ENCODE data around the gene SPOCK3.
"Not testable (repeated sequence)": the region's sequence is repeated elsewhere in the genome, so short reads cannot be mapped to it uniquely, and the experiment has no call there.

SPOCK3 gene

DNA sequence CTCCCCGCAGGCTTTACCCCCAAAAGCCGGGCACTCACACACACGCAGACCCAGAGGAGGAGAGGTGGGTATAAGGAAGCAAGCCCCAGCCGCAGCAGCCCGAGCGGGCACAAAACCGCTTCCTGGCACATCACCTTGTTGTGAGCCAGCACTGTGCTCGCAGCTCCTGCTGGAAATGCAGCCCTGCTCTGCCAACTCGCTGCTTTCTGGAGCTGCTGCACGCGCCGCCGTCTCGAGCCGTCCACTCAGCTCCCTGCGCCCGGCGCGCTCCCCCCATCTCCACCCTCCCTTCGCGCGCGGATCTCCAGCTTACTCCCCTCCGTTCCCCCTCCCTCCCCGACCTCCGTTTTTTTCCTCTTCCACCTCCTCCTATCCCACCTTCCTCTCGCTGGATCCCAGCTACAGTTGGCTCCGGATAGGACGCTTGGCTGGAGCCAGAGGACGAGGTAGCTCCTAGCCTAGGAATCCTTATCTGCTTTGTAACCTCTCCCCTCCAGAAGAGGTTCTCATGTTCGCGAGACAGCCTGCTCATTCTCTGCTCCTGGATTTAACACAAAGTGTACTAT is at the start of gene SPOCK3:
TSS of gene SPOCK3 (minus strand) at position 179 of the 566 bp plus-strand sequence.
- no peak for DNase-seq

DNA sequence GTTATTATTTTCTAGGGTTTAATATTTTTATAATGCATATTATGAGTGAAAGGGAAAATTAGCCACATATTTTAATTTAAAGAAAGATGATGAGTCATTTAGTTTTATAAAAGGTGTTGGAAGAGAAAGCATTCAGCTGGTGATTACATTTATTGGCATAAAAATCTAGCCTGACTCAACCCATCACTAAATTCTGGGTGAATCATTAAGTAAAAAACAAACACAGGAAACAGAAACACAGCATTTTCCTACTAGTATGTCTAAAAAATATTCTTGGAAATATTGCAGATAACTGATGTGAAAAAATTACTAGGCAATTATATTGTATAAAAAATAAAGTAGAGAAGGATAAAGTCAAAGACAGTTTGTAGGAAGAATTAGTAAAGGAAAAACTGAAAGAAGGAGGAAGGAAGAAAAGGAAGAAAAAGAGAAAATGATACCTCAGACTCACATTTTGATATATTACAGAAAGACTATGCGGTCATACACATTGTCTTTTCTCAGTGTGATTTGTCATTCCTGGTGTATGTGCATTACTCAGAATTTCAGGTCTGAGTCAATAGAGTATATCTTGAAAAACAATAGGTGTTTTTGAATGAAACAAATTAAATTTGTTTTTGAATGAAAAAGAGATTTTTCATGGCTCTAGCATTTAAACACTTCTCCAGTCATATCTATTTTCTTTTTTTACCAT is 48.0 kb upstream of the SPOCK3 start:
- no peak for DNase-seq

DNA sequence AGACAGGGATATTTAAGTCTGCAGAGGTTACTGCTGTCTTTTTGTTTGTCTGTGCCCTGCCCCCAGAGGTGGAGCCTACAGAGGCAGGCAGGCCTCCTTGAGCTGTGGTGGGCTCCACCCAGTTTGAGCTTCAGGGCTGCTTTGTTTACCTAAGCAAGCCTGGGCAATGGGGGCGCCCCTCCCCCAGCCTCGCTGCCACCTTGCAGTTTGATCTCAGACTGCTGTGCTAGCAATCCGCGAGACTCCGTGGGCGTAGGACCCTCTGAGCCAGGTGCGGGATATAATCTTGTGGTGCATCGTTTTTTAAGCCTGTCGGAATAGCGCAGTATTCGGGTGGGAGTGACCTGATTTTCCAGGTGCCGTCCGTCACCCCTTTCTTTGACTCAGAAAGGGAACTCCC is 47.3 kb upstream of the SPOCK3 start:
- DNase-seq, result not testable (repeated sequence)

DNA sequence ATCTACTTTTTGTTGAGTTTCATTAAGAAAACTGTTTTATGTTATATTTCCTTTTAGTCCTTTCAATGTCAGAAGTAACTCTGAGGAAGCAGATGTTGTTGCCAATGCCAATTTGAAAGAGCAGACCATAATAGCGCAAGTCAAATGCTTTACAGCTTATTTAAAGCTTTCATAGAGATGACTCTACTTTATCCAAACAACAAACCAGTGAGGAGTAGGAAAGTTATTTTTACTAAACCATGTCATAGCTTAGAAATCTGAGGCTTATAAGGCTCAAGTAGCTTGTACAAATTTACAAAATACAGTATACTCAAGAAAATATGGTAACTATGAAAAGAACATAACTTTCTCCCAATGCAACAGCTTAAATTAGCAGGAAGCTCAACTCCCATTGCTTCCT is 40.1 kb upstream of the SPOCK3 start:
- DNase-seq, result no peak

DNA sequence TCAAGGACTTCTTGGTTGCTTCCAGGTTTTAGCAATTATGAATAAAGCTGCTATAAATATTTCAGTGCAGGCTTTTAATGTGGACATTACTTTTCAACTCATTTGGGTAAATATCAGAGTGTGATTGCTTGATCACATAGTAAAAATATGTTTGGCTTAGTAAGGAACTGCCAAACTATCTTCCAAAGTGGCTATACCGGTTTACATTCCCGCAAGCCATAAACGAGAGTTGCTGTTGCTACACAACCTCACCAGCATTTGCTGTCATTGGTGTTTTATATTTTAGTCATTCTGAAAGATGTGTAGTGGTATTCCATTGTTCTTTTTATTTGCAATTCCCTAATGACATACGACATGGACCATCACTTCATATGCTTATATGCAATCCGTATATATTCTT is 30.9 kb upstream of the SPOCK3 start:
- DNase-seq, result no peak

DNA sequence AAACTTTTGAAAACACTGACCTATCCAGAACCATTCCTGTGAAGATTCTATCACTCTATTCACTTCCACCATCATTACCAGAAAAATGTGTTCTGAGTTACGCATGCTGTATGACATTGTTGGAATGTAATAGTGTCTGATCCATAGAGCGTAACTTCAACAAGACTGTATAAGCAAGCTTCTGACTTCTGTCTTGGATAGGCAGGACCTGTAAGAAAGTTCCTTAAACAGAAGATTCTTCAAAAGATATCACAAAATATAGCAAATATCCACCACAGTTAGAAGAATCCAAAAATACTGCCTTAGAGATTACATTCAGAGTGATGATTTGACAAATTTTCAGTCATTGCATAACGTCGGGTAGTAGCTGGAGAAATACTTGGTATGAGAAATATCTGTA is 14.0 kb upstream of the SPOCK3 start:
- no peak for DNase-seq

DNA sequence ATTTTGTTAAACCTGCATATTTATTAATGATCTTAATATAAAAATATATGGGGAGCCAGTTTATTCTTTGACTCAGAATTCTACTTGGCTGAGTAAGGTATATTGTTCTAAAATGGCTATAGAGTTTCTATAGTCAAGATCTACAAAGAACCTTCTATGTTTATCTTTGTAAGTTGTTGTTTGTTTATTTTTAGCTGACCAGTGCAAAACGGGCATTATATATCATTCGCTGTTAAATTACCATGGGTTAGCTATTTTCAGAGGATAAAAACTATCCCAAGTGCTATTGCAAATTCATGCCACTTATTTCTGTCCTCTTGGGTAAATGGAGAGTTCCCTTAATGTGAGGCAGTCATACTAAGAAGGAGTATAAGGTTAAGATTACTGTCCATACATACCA is 5.3 kb upstream of the SPOCK3 start:
- no peak for DNase-seq

DNA sequence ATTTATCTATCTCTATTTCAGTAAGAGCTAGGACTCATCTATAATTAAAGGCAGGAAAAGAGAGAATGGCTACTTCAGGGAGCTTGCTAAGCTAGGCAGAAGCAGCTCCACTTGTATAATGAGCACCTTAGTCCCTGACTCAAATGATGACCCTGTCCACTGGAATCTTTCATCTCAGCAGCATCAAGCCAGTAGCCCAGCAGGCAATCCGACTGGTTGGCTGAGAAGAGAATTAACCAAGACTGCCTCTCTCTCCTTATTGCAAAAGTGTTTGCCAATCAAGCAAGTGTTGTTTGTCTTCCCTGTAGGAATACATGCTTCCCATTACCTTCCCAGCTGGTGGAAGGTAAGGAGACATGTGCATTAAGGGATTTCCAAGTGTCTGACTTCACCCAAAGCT is 3.9 kb upstream of the SPOCK3 start:
- DNase-seq, result no peak

DNA sequence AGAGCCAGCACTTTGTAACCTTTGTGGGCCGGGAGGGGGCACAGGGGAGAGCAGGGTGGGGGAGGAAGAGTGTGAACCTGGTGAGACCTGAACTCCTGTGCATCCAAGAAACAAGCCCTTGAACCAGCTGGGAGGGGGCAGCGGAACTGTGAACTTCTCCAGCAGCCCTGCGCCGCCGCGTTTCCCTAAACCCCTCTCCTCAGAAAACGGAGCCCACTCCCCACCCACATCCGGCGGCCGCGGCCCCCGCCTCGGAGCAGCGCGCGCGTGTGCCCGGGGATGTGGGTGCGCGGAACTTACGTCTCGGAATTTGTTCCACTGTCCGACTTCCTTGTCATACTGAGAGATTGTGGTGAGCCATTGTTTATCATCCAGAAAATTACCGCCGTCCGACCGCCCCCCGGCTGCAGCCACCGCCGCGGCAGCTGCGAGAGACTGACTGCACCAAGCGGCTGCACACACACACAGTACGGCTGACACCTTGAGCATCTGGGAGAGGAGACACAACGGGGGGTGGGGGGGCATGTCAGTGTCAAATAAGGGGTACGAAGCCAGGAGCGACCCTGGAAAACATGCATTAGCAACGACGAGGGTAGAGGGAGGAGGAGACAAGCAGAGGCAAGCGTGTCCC is 494 bp downstream of the SPOCK3 start:
- DNase-seq, result no peak

DNA sequence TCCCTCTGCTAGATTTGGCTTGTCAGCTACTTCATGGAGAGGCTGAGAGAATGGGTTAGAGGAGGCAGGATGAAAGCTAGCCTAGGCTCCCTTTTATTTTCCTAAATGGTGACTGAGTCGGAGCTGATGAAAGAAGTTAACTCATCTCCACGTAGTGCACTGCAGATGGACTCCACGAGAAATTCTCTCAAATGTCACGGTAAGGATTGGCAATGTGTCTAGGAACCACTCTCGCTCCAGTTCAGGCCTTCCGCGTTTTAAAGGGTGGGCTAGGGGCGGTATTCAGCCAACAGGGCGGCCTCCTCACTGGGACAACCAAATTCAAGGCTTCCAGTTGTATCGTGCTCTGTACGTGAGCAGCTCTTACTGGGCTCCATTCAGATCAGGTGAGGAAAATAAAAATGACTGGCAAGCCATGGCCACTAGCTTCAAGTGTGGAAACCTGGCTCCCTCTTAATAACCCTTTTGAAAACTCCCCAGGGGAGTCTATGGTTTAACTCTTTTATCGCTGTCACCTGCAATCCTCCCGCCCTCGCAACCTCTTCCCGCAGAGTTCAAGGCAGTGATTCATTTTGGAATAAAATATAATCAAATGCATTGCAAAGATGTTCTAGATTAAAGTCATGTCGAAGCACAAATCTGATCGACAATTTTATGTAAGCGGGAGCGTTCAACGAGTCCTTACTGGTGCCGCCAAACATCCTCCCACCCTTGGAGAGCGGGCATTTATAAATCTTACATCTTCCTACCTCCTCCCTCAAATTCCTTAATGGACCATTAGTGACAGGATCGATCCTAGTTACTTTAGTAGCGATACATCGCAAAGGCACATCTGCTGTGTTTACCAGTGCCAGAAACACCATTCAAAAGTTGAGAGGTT is 1.2 kb downstream of the SPOCK3 start:
- DNase-seq, result no peak

DNA sequence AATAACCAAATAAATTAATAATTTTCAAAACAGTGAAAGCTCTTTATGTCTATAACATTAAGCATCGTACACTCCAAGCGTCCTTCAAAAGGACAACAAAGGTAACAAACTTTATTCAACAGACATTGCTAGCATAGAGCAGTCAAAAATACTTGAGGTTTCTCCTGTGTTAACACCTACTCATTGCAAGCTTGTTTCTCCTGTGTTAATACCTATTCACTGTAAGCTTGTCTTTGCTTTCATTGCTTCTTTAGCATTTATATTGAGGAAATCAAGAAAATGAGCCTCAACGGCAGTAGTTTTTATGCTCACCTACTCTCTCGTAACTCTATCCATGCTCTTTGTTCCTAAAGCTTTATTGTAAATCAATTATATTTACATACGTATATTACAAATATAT is 3.5 kb downstream of the SPOCK3 start:
- DNase-seq, result no peak

DNA sequence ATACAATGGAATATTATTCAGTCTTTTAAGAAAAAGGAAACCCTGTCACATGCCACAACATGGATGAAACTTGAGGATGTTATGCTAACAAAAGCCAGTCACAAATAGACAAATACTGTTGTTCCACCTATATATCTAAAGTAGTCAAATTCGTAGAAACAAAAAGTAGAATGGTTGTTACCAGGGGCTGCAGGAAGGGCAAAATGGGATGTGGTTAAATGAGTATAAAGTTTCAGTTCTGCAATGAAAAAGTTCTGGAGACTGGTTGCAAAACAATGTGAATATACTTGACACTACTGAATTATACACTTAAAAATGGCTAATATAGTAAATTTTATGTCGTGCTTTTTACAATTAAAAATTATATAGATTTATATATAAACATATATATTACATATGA is 12.2 kb downstream of the SPOCK3 start:
- no peak for DNase-seq

DNA sequence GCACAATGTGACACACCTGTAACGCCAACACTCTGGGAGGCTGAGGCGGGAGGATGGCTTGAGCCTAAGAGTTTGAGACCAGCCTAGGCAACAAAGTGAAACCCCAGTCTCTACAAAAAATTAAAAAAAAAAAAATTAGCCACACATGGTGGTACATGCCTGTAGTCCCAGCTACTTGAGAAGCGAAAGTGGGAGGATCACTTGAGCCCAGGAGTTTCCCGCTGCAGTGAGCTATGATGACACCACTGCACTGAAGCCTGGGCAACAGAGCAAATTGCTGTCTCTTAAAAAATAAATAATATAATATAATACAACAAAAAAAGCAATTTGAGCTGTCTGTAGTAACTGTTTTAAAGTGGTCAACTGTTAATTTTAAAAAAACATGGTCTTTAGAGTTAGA is 13.2 kb downstream of the SPOCK3 start:
- no peak for DNase-seq

DNA sequence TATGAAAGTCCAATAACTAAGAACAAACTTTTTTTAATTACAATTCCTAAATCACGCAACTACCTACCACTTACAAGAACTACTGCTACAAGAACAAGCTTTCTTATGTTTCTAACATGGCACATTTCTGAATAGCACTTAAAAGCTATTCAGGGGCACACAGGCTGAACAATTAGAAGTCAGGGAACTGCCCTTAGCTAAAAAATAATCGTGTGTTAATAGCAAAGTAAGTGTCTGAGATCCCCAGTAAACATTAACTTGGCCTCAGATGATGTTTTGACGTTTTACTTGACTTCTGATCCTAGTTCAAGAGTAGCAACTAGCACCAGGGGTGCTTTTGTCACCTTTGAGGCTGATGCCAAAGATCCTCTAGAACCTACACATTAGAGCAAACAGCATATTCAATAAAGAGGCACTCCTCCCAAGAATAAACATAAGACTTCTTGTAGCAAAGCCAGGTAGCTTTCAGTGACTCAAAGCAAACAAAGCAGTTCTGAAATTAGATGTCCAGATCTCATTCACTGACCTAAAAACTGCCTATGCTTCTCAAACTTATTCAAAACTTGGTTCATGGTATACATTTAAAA is 16.2 kb downstream of the SPOCK3 start:
- no peak for DNase-seq

DNA sequence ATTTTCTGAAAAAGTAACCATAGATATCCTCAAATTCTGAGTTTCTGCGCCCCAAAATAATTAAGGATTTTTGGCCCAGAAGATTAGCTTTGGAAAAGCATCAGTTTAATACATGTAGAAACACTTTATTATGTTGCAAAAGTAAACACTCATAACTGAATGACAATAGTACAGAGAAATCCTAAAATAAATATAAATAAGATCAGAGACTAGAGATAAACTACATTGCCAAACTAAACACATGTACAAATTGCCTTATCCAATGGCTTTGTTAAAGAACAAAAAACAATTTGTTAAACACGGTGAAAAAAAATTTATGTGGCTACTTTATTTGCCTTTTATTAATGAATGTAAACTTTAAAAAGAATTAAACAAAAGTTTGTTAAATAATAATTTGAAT is 17.5 kb downstream of the SPOCK3 start:
- no peak for DNase-seq

DNA sequence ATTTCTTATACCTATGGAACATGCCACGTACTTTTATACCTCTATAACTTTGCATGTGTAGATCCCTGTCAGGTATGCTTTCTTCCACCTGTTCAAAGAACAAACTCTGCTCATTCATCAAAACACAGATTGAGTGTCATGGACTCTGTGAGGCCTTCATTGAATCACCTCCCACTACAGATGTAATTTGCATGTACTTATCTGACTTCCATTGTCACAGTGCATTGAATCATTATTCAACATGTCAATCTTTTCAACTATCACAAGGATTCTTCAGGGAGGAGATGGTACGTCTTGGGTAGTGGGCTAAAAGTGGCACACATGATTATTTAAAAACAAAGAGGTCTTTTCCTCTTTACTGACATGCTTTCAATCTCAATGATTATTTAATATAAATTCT is 24.1 kb downstream of the SPOCK3 start:
- DNase-seq, result no peak

DNA sequence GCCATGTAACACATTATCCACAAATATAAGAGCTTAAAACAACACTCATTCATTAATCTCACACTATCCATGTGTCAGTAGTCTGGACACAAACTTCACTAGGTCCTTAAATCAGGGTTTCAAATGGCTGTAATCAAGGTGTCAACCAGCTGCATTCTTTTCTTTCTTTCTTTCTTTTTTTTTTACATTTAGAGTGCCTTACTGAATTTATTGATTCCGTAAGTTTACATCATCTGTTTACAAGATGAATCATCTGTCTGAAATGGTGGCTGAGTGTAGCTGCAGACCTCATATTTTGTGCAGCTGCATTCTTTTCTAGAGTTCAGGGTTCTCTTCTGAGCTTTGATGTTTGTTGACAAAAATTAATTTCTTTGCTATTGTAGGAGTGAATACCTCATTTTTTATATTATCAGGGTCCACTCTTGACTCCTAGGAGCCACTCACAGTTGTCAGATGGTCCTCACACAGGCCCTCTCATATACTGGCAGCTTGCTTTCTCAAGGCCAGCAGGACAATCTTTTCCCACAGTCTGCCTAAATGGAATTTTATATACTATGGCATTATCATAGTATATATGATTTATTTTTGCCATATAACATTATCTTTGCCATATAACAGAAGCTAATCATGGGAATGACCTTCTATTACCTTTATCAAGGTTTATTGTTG is 37.8 kb downstream of the SPOCK3 start:
- no peak for DNase-seq

DNA sequence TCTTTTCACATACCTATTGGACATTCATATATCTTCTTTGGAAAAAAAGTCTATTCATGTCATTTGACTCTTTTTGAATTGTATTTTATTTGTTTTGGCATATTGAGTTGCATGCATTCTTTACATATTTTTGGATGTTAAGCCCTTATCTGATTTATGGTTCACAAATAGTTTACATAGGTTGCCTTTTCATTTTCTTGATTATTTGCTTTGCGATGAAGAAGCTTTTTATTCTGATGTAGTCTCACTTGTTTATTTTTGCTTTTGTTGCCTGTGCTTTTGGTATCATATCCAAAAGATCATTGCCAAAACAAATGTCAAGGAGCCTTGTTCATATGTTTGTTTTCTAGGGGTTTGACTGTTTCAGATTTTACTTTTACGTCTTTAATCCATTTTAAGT is 43.9 kb downstream of the SPOCK3 start:
- no peak for DNase-seq

DNA sequence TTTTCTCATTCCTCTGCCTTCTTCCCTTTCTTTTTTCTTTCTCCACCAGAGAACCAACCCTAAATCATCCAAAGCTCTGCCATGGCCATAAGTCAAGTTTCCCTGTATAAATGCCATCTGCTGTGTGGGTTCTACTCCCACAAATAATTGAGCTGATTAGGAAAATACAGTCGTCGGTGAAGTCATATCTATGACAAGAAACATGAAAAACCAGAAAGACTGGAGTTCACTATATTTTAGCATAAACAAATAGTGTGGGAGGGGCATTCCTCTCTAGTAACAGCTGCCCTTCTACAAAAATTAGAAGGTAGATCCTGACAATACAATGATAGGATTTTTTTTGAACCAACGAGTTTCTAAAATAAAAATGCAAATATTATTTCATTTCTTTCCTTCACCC is 48.8 kb downstream of the SPOCK3 start:
- DNase-seq, result no peak

DNA sequence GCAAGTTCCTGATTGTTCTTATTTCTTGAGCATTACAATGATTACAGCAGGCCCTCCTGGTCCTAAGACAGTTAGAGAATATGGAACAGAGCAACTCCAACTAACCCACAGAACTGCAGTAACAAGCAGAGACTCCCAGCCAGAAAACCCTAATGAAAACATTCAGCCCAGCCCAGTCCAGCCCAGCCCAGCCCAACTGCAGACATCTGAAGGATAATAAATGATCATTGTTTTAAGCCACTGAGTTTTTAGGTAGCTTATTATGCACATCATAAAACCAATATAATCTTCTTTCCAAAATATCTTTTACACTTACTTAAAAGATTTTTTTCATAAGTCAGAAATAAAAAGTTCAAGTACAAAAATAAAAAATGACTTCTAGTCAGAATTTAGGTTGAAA is 51.3 kb downstream of the SPOCK3 start:
- no peak for DNase-seq

DNA sequence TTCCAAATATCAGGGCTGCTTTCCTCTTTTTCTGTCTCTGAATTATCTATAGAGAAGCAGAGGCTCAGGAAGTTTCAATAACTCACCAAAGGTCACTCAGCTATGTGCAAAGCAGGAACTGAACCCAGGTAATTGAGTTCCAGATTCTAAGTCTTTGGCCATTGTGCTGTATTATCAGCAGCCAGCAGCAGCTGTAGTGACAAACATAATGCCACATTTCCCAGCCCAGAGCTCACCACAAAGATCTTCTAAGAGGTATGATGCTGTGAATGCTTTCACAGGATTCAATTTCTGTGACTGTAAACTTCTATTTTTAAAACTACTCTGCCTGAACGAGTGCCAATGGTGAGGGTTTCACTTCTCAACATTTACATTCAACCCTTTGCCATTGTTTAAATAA is 56.4 kb downstream of the SPOCK3 start:
- DNase-seq, result no peak

DNA sequence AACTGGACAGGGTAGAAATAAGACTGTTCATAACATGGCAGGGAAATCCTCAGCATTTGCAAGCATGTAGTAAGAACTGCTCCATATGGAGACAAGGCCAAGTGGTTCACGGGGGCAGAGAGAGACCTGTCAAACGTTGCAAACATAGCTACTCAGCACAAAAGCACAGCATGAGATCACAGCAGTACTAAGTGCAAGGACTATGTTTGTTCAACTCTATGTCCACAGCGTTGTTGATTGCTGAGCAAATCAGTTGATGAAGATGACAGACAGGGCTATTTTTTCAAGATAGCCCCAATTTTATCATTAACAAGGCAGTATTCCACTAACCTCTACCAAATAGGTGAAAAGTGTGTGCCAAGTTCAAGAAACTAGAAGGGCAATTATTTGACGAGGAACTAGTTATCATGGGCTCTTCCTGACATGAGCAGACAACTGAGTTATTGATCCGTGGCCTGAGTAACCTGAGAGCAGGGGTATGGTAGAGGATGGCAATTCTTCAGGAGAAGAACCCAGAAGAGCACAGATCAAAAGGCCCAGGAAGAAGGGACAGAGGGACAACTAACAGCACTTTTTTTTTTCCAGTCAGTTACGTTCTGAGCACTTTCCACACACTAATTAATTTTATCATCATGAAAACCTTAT is 57.4 kb downstream of the SPOCK3 start:
- DNase-seq, result no peak

Measured in NCI-H2171 treated with DMSO at 0.1 percent for 48 hours (cell line).